GM12878 (cell line): ENCODE results near the gene TRIM47. TPM values are rescaled to one million over a fixed set of nuclear protein-coding genes. Genes with fewer than 3 reads are reported as not detected.

Experiments
- ATAC-seq: fragments of 200-7000 bp; cut with Tn5 transposase; 3 replicates; pipeline ENCODE4 v1.9.1; 2020; ENCODE audit warnings: mild to moderate bottlenecking, moderate library complexity
- BruUV-seq: library from RNA; stranded (reverse); fragments of 400-500 nt; replicated peaks from 2 replicates; lab custom pipeline; 2021; lab: Mats Ljungman, UMichigan
- CTCF ChIA-PET: fragments of 300-600 bp; sonication (Branson Sonifier 250); formaldehyde crosslinking; extraction: SDS; loops from one replicate; lab custom pipeline; 2021; ENCODE audit warnings: inconsistent platforms; lab: Yijun Ruan, JAX
- POLR2A ChIA-PET: fragments of 350-600 bp; formaldehyde crosslinking; extraction: SDS; loops from one replicate; lab custom pipeline; 2021; ENCODE audit warnings: inconsistent platforms; lab: Charles Lee
- RAD21 ChIA-PET: fragments of 300-600 bp; sonication (Branson Sonifier 250); formaldehyde crosslinking; loops from one replicate; lab custom pipeline; 2023; ENCODE audit warnings: antibody characterized with exemption; ENCODE audit not compliant: unreplicated experiment; lab: Charles Lee
- SMC1A ChIA-PET: fragments of 300-600 bp; sonication (Branson Sonifier 250); formaldehyde crosslinking; loops from one replicate; lab custom pipeline; 2023; ENCODE audit not compliant: unreplicated experiment, uncharacterized antibody; lab: Charles Lee
- DNase-seq: peaks from one replicate; pipeline ENCODE4 v3.0.0-alpha.2; 2011; ENCODE audit warnings: low read depth, low spot score
- FAIRE-seq: peaks from 3 replicates; lab custom pipeline; 2011; peaks lifted over from hg19 to GRCh38; lab: Jason Lieb, UNC
- H2AFZ ChIP-seq: 2 replicates; pipeline ENCODE4 v1.6.0; 2011; ENCODE audit warnings: low read depth, low read length, control low read depth; ENCODE audit not compliant: control insufficient read depth
- H3K27ac ChIP-seq: 2 replicates; pipeline ENCODE4 v1.5.1; 2011; ENCODE audit warnings: control low read depth; ENCODE audit not compliant: control insufficient read depth, insufficient read depth
- H3K27me3 ChIP-seq, 2 experiments: replicated peaks in 1 of 2; 2 replicates each; pipeline versions ENCODE4 v1.6.0 to v1.6.1; 2011; ENCODE audit warnings: low read length in 1 of 2; ENCODE audit not compliant: control insufficient read depth in 2 of 2, insufficient read depth in 2 of 2
- H3K36me3 ChIP-seq, 2 experiments: 2 replicates each; pipeline ENCODE4 v1.5.1; 2011; ENCODE audit warnings: low read length in 1 of 2; ENCODE audit not compliant: control insufficient read depth in 2 of 2, insufficient read depth in 2 of 2
- H3K4me1 ChIP-seq: 2 replicates; pipeline ENCODE4 v1.6.1; 2011; ENCODE audit warnings: mild to moderate bottlenecking, low read length, moderate library complexity, mixed read lengths; ENCODE audit not compliant: control insufficient read depth, insufficient read depth
- H3K4me2 ChIP-seq: 2 replicates; pipeline ENCODE4 v1.6.0; 2011; ENCODE audit warnings: control low read depth; ENCODE audit not compliant: control insufficient read depth, insufficient read depth
- H3K4me3 ChIP-seq: fragments of 200-600 bp; sonication (generic); 2 replicates; pipeline ENCODE4 v1.5.1; 2016
- H3K79me2 ChIP-seq: 2 replicates; pipeline ENCODE4 v1.6.0; 2011; ENCODE audit warnings: low read length; ENCODE audit not compliant: control insufficient read depth, insufficient read depth
- H3K9ac ChIP-seq: 2 replicates; pipeline ENCODE4 v1.8.0; 2011; ENCODE audit warnings: low read length, control low read depth, mixed read lengths; ENCODE audit not compliant: control insufficient read depth, insufficient read depth
- H3K9me3 ChIP-seq: replicated peaks from 3 replicates; pipeline ENCODE4 v1.5.1; 2011; ENCODE audit warnings: mild to moderate bottlenecking, low read length; ENCODE audit not compliant: control insufficient read depth, insufficient read depth
- H4K20me1 ChIP-seq: 2 replicates; pipeline ENCODE4 v1.6.0; 2011; ENCODE audit not compliant: control insufficient read depth, insufficient read depth
- EGR1 ChIP-seq, 2 experiments: IDR thresholded peaks; 1 replicate in 1 of 2; 2 replicates in 1 of 2; pipeline ENCODE4 v1.6.1; 2011 to 2012; ENCODE audit warnings: low read depth in 2 of 2, low read length in 2 of 2, borderline replicate concordance in 1 of 2, mild to moderate bottlenecking in 1 of 2, moderate library complexity in 1 of 2
- GATAD2B ChIP-seq: fragments of 450-650 bp; conservative IDR thresholded peaks from 2 replicates; pipeline ENCODE4 v1.6.1; 2017; ENCODE audit warnings: low read depth, mild to moderate bottlenecking, moderate library complexity
- HDGF ChIP-seq: fragments of 450-650 bp; IDR thresholded peaks from 2 replicates; pipeline ENCODE4 v1.6.1; 2016; ENCODE audit warnings: antibody characterized with exemption
- IKZF1 ChIP-seq: fragments of 450-650 bp; conservative IDR thresholded peaks from 2 replicates; pipeline ENCODE4 v1.6.1; 2017; ENCODE audit warnings: antibody characterized with exemption, mild to moderate bottlenecking
- KDM1A ChIP-seq: fragments of 200-600 bp; sonication (generic); IDR thresholded peaks from 2 replicates; pipeline ENCODE4 v1.6.1; 2016; ENCODE audit warnings: borderline replicate concordance
- MEF2A ChIP-seq: IDR thresholded peaks from 2 replicates; pipeline ENCODE4 v1.6.1; 2011; ENCODE audit warnings: low read depth, mild to moderate bottlenecking, low read length, moderate library complexity; ENCODE audit not compliant: insufficient read depth
- NR2C2 ChIP-seq: IDR thresholded peaks from 2 replicates; pipeline ENCODE4 v1.6.1; 2011; ENCODE audit warnings: borderline replicate concordance, low read depth; ENCODE audit not compliant: control insufficient read depth, insufficient read length
- POLR2AphosphoS5 ChIP-seq: IDR thresholded peaks from 2 replicates; pipeline ENCODE4 v1.6.1; 2011; ENCODE audit warnings: mild to moderate bottlenecking, low read length, inconsistent platforms
- SP1 ChIP-seq: IDR thresholded peaks from one replicate; pipeline ENCODE4 v1.6.1; 2011; ENCODE audit warnings: low read depth, low read length
- SUZ12 ChIP-seq: fragments of 200-600 bp; sonication (generic); IDR thresholded peaks from one replicate; pipeline ENCODE4 v1.6.1; 2018; ENCODE audit warnings: antibody characterized with exemption, mild to moderate bottlenecking; ENCODE audit not compliant: unreplicated experiment
- TBL1XR1 ChIP-seq: IDR thresholded peaks from 2 replicates; pipeline ENCODE4 v1.6.1; 2012; ENCODE audit warnings: low read depth, low read length, improper control_type of control experiment
- ZNF622 ChIP-seq: fragments of 450-650 bp; IDR thresholded peaks from 2 replicates; pipeline ENCODE4 v1.6.1; 2017; ENCODE audit warnings: mild to moderate bottlenecking, inconsistent platforms
- ZZZ3 ChIP-seq: IDR thresholded peaks from 2 replicates; pipeline ENCODE4 v1.6.1; 2011; ENCODE audit warnings: low read depth; ENCODE audit not compliant: control insufficient read depth, insufficient read length
- WGBS: methylation state at CpG from one replicate; pipeline ENCODE4 v1.1.6; 2016; ENCODE audit warnings: low lambda C conversion rate; ENCODE audit not compliant: insufficient replicate concordance, insufficient coverage; ENCODE audit errors: missing lambda C conversion rate; 5-methylcytosine and 5-hydroxymethylcytosine counted together
- in situ Hi-C: fragments of 300-500 bp; cut with MboI; formaldehyde crosslinking; loops from 9 replicates; pipeline ENCODE4 v1.14.3; 2018; ENCODE audit warnings: mixed read lengths
- intact Hi-C: fragments of 100-400 bp; cut with micrococcal nuclease; formaldehyde crosslinking; loops from one replicate; pipeline ENCODE4 v1.14.2; 2022; ENCODE audit not compliant: unreplicated experiment
- polyA plus RNA-seq, 11 experiments: library from polyadenylated mRNA; depleted of rRNA in 4 of 11; unstranded in 6 of 11; stranded (reverse) in 5 of 11; fragments of >200 nt; fragmentation: Nextera tagmentation in 4 of 11; fragmentation: Illumina TruSeq in 1 of 11; extraction: Ambion mirVana in 4 of 11; extraction: Trizol in 1 of 11; gene quantifications; 1 replicate in 1 of 11; 2 replicates in 10 of 11; pipeline versions ENCODE4 v1.2.1 to v1.2.3, GENCODE V29; 2011 to 2016; ENCODE audit warnings: inconsistent platforms in 2 of 11, missing spikeins in 2 of 11, low read depth in 1 of 11
- total RNA-seq, 4 experiments: library from RNA; depleted of rRNA in 3 of 4; stranded (reverse); fragments of >200 nt in 3 of 4; fragmentation: Illumina TruSeq in 1 of 4; extraction: Trizol in 1 of 4; gene quantifications; 2 replicates each; pipeline versions ENCODE4 v1.2.1 to v1.2.3, GENCODE V29; 2013 to 2021

TRIM47 gene
- total and polyA plus RNA-seq, 10 of the 15 experiments (the other 5 are each of a cell fraction or from before 2014, with no cell fraction given) = 0.35 to 9.7 (median 5.3) TPM

DNA sequence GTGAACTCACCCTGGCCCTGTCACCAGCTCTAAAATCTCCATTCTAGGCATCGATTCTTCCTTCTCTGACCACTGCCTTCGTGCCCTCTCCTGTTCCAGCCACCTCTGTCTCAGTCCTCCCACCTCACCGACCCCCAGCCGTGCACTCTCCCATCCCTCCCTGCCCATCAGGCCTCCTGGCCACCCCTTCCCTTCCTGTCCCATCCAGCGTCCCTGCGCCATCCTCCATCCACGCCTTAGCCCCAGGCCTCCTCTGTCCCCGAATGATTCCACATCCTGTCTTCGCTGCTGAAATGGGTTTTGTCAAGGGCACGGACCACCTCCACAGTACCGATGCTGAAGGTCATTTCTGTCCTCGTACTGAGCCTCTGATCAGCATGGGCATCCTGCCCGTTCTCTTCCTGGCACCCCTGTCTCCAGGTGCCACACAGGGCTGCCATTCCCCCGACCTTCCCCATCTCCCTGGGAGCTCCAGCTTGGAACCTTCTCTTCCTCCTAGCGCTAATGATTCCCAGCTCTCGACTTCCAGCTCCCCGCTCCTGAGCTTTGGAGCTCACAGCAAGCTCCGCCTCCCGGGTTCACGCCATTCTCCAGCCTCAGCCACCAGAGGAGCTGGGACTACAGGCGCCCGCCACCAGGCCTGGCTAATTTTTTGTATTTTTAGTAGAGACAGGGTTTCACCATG is 15.8 kb upstream of the TRIM47 start:
- Histone ChIP-seq H4K20me1 (no peaks in the 10 kb centered on the region), H3K27me3 (no peaks in the 10 kb centered on the region), H3K4me1 (peaks cover 6% of the 10 kb centered on the region), H3K4me3 (no peak overlapping the region), H3K27ac (no peak overlapping the region), H2AFZ (no peak overlapping the region), H3K79me2 (peaks cover 15% of the 10 kb centered on the region), H3K36me3 (peaks cover 4% of the 10 kb centered on the region in 2 experiments; a peak in 3 of 4 replicates), H3K9ac (no peak overlapping the region), H3K9me3 (no peaks in the 10 kb centered on the region), H3K4me2 (no peak overlapping the region; the same call in 1 of the 2 replicates)
- POLR2A ChIA-PET = interaction anchor here (1.0 to 1.3 kb wide), 2 partner anchors 38 to 298 kb away, joined by 3 read pairs; no protein-coding TSS in a partner anchor
- no TSS peak for BruUV-seq
- SMC1A ChIA-PET = interaction anchor here (0.7 kb wide), 1 partner anchor 114 kb away, joined by 3 read pairs; no protein-coding TSS in a partner anchor
- ATAC-seq (no peak), FAIRE-seq (no peak), DNase-seq (no peak)
- WGBS = 90% methylated on average over 19 of the region's 22 CpGs
- TF ChIP-seq SUZ12 = no peak
- TF ChIP-seq EGR1 (IDR thresholded peaks at IDR 0.05; ENCODE audit: borderline replicate concordance in 1 of 2, low read depth in 2 of 2, low read length in 2 of 2) = no peak
- TF ChIP-seq SP1 = no peak
- no peak for TF ChIP-seq MEF2A
- TF ChIP-seq ZZZ3 = no peak
- no peak for TF ChIP-seq KDM1A
- TF ChIP-seq HDGF = 0 out of 2 replicates have a peak, but pooled peaks have one; percentile 48
- no peak for TF ChIP-seq IKZF1
- 0 out of 2 replicates have a peak, but pooled peaks have one; percentile 16 for TF ChIP-seq POLR2AphosphoS5
- no peak for TF ChIP-seq GATAD2B
- TF ChIP-seq NR2C2 = no peak
- TF ChIP-seq ZNF622 = no peak
- no peak for TF ChIP-seq TBL1XR1
- CTCF ChIA-PET = interaction anchor here (1.0 to 4.8 kb wide), 4 partner anchors 12 to 40 kb away, joined by 3 to 43 read pairs (median 14); partner anchors contain the start of genes TRIM47 and WBP2
- intact Hi-C loops = no loop called here
- RAD21 ChIA-PET = interaction anchor here (1.2 to 4.5 kb wide), 2 partner anchors 39 to 85 kb away, joined by 3 to 32 read pairs; partner anchors contain the start of genes ACOX1, TEN1 and WBP2
- in situ Hi-C loops = no loop called here
